ENCODE measurements around the gene CACNB3. TPM values are rescaled to one million over a fixed set of nuclear protein-coding genes. Genes with fewer than 3 reads are reported as not detected.

Gene CACNB3
- total RNA-seq, 1 donor from 2014 or later, result 40.5 TPM

- Mint-ChIP-seq H3K9me3 (ENCODE audit: unreplicated experiment) (no peaks in the 10 kb centered on the region), H3K27ac (ENCODE audit: unreplicated experiment) (no peak overlapping the region), H3K27me3 (ENCODE audit: low read depth, unreplicated experiment) (peaks cover 5% of the 10 kb centered on the region), H3K4me3 (ENCODE audit: unreplicated experiment) (peak overlapping the region; percentile 77), H3K36me3 (ENCODE audit: low read depth, unreplicated experiment) (no peaks in the 10 kb centered on the region), H3K4me1 (ENCODE audit: low read depth, unreplicated experiment) (peaks cover 10% of the 10 kb centered on the region)
- H3K27ac ChIP-seq (ENCODE audit: low read depth, low read length), result no peak overlapping the region
- peaks cover 39% of the 10 kb centered on the region for H3K79me2 ChIP-seq (ENCODE audit: insufficient read depth, low read length)
- no peak overlapping the region for H3K9ac ChIP-seq (ENCODE audit: low read length)
- no peaks in the 10 kb centered on the region for H3K9me3 ChIP-seq (ENCODE audit: insufficient read depth, low read depth, low read length)
- no peaks in the 10 kb centered on the region for H3K27me3 ChIP-seq (ENCODE audit: insufficient read depth, low read length)
- no peaks in the 10 kb centered on the region for H3K36me3 ChIP-seq (ENCODE audit: insufficient read depth, low read length)
- H3K4me3 ChIP-seq (ENCODE audit: insufficient read depth, low read depth, low read length), result peak overlapping the region; percentile 10
- no peak for TF ChIP-seq EZH2 (IDR thresholded peaks at IDR 0.05; ENCODE audit: insufficient read depth, low read length)
- TF ChIP-seq, protein P1, sequence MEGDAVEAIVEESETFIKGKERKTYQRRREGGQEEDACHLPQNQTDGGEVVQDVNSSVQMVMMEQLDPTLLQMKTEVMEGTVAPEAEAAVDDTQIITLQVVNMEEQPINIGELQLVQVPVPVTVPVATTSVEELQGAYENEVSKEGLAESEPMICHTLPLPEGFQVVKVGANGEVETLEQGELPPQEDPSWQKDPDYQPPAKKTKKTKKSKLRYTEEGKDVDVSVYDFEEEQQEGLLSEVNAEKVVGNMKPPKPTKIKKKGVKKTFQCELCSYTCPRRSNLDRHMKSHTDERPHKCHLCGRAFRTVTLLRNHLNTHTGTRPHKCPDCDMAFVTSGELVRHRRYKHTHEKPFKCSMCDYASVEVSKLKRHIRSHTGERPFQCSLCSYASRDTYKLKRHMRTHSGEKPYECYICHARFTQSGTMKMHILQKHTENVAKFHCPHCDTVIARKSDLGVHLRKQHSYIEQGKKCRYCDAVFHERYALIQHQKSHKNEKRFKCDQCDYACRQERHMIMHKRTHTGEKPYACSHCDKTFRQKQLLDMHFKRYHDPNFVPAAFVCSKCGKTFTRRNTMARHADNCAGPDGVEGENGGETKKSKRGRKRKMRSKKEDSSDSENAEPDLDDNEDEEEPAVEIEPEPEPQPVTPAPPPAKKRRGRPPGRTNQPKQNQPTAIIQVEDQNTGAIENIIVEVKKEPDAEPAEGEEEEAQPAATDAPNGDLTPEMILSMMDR (IDR thresholded peaks at IDR 0.05; ENCODE audit: insufficient read depth, low read depth, low read length), result no peak
- H3K4me2 ChIP-seq (ENCODE audit: low read length), result peak overlapping the region; percentile 91
- peaks cover 13% of the 10 kb centered on the region for H3K4me1 ChIP-seq (ENCODE audit: insufficient read depth, low read length)
- peak overlapping the region; percentile 13 for H2AFZ ChIP-seq (ENCODE audit: low read depth, low read length)
- DNase-seq (ENCODE audit: low read depth) (no peak), FAIRE-seq (no peak)
- H4K20me1 ChIP-seq (ENCODE audit: insufficient read depth, low read length), result peaks cover 28% of the 10 kb centered on the region
These were observed 28.4 kb upstream of the CACNB3 start for GRCh38 chr12:48789858-48790326.

DNA sequence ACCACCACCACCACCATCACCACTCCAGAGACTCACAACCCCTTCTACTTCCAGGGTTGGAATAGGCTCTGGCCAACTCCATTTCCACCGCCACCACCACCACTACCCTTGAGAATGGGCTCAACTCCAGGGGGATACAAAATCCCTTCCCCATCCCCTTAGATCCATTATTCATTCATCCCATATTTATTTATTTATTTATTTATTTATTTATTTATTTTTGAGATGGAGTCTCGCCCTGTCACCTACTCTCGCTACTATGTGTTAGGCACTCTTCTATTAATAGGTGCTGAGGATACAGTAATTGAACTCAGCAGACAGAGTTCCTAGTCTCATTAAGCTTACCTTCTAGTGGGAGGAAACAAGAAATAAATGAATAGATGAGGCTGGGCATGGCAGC, 24.6 kb upstream of the CACNB3 start:
- Histone ChIP-seq H3K4me2 (ENCODE audit: low read length) (no peak overlapping the region), H3K27me3 (ENCODE audit: insufficient read depth, low read length) (no peaks in the 10 kb centered on the region), H3K9me3 (ENCODE audit: insufficient read depth, low read depth, low read length) (no peaks in the 10 kb centered on the region), H3K79me2 (ENCODE audit: insufficient read depth, low read length) (peaks cover 3% of the 10 kb centered on the region), H3K4me3 (ENCODE audit: insufficient read depth, low read depth, low read length) (no peak overlapping the region), H2AFZ (ENCODE audit: low read depth, low read length) (no peak overlapping the region), H3K27ac (ENCODE audit: low read depth, low read length) (no peak overlapping the region), H4K20me1 (ENCODE audit: insufficient read depth, low read length) (no peaks in the 10 kb centered on the region), H3K36me3 (ENCODE audit: insufficient read depth, low read length) (no peaks in the 10 kb centered on the region), H3K9ac (ENCODE audit: low read length) (no peak overlapping the region), H3K4me1 (ENCODE audit: insufficient read depth, low read length) (no peaks in the 10 kb centered on the region)
- Mint-ChIP-seq H3K27me3 (ENCODE audit: low read depth, unreplicated experiment) (peaks cover 5% of the 10 kb centered on the region), H3K27ac (ENCODE audit: unreplicated experiment) (no peak overlapping the region), H3K4me3 (ENCODE audit: unreplicated experiment) (no peak overlapping the region), H3K9me3 (ENCODE audit: unreplicated experiment) (no peaks in the 10 kb centered on the region), H3K4me1 (ENCODE audit: low read depth, unreplicated experiment) (peaks cover 15% of the 10 kb centered on the region), H3K36me3 (ENCODE audit: low read depth, unreplicated experiment) (no peaks in the 10 kb centered on the region)
- DNase-seq (ENCODE audit: low read depth) (no peak), FAIRE-seq (no peak)
- TF ChIP-seq, protein P1 (IDR thresholded peaks at IDR 0.05; ENCODE audit: insufficient read depth, low read depth, low read length), result no peak
- TF ChIP-seq EZH2 (IDR thresholded peaks at IDR 0.05; ENCODE audit: insufficient read depth, low read length), result no peak

DNA sequence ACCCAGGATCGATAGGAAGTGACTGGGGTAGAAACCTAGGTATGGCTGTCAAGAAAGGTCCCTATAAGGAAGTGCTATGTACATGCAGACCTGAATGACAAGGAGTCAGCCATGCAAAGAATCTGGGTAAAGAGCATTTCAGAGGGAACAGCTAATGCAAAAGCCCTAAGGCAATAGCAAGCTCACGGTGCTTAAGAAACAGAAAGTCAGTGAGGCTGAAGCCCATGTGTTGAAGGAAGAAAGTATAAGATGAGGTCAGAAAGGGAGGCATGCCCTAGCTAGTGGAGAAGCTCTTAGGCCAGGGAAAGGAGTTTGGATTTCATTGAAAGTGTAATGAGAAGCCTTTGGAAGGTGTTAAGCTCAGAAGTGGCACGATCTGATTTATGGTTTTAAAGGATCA, 23.4 kb upstream of the CACNB3 start:
- no peaks in the 10 kb centered on the region for H3K9me3 Mint-ChIP-seq (ENCODE audit: unreplicated experiment)
- H3K27me3 Mint-ChIP-seq (ENCODE audit: low read depth, unreplicated experiment), result peaks cover 5% of the 10 kb centered on the region
- Histone ChIP-seq H3K27me3 (ENCODE audit: insufficient read depth, low read length) (no peaks in the 10 kb centered on the region), H4K20me1 (ENCODE audit: insufficient read depth, low read length) (no peaks in the 10 kb centered on the region), H3K9me3 (ENCODE audit: insufficient read depth, low read depth, low read length) (no peaks in the 10 kb centered on the region), H3K4me3 (ENCODE audit: insufficient read depth, low read depth, low read length) (no peak overlapping the region), H3K4me2 (ENCODE audit: low read length) (no peak overlapping the region), H3K4me1 (ENCODE audit: insufficient read depth, low read length) (no peaks in the 10 kb centered on the region), H2AFZ (ENCODE audit: low read depth, low read length) (no peak overlapping the region), H3K79me2 (ENCODE audit: insufficient read depth, low read length) (no peaks in the 10 kb centered on the region), H3K36me3 (ENCODE audit: insufficient read depth, low read length) (no peaks in the 10 kb centered on the region), H3K27ac (ENCODE audit: low read depth, low read length) (no peak overlapping the region), H3K9ac (ENCODE audit: low read length) (no peak overlapping the region)
- no peaks in the 10 kb centered on the region for H3K36me3 Mint-ChIP-seq (ENCODE audit: low read depth, unreplicated experiment)
- H3K4me1 Mint-ChIP-seq (ENCODE audit: low read depth, unreplicated experiment), result peaks cover 15% of the 10 kb centered on the region
- no peak overlapping the region for H3K4me3 Mint-ChIP-seq (ENCODE audit: unreplicated experiment)
- no peak overlapping the region for H3K27ac Mint-ChIP-seq (ENCODE audit: unreplicated experiment)
- DNase-seq (ENCODE audit: low read depth) (no peak), FAIRE-seq (no peak)
- TF ChIP-seq EZH2 (IDR thresholded peaks at IDR 0.05; ENCODE audit: insufficient read depth, low read length), result no peak
- TF ChIP-seq, protein P1 (IDR thresholded peaks at IDR 0.05; ENCODE audit: insufficient read depth, low read depth, low read length), result no peak

All from astrocyte (in vitro differentiated cells and primary cell).